ENCODE measurements around the gene REPIN1.
A peak's percentile ranks its signal among the peaks of the same experiment; 100 is the strongest.

The REPIN1 gene

GRCh38 chr7:150407588-150408392 lies 39.2 kb downstream of the REPIN1 start:
- DNase-seq (ENCODE audit: low read depth): no peak

- DNase-seq (ENCODE audit: low read depth): no peak
Measured at GRCh38 chr7:150408393-150409299, 40.0 kb downstream of the REPIN1 start.

- DNase-seq (ENCODE audit: low read depth): no peak
Measured at GRCh38 chr7:150409300-150410030, 40.8 kb downstream of the REPIN1 start.

GRCh38 chr7:150410131-150410530 lies 41.5 kb downstream of the REPIN1 start:
- DNase-seq (ENCODE audit: low read depth): no peak

- DNase-seq (ENCODE audit: low read depth): no peak
Measured at GRCh38 chr7:150410680-150411346, 42.2 kb downstream of the REPIN1 start.

DNA sequence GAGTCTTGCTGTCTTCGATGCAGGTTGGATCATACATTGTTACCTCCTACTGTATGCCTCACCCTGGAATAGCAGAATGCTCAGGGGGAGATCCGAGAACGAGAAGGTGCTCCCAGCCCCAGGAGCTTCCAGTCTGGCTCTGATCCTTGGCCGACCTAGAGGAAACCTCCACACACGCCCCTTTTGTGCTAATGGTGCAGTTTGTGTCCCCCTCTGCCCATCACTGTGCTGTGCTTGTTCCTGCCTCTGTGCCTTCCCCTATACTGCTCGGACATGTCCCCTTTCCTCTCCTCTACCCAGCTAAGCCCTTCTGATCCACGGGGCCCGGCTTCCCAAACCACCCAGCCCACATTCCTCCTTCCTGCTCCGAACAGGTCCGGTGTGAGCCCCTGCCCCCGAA lies 43.0 kb downstream of the REPIN1 start:
- no peak for DNase-seq (ENCODE audit: low read depth)

DNA sequence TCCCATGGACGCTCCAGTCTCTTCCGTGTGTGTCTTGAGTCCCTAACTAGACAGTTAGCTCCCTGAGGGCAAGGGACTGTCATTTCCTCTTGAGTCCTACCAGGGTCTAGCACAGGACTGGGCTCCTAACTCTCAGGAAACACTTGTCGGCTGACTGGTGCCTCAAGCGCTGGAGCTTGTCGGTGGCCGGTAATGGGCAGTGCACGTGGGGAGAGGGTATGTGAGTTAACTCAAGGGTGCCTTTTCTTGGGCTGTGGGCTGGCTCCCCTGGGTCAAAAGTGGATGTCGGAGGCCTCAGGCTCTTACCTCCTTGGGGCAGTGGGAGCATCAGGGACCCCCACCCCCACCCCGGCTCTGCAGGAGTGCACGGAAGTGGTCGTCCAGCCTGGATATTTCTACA lies 43.4 kb downstream of the REPIN1 start:
- DNase-seq (ENCODE audit: low read depth): no peak

DNA sequence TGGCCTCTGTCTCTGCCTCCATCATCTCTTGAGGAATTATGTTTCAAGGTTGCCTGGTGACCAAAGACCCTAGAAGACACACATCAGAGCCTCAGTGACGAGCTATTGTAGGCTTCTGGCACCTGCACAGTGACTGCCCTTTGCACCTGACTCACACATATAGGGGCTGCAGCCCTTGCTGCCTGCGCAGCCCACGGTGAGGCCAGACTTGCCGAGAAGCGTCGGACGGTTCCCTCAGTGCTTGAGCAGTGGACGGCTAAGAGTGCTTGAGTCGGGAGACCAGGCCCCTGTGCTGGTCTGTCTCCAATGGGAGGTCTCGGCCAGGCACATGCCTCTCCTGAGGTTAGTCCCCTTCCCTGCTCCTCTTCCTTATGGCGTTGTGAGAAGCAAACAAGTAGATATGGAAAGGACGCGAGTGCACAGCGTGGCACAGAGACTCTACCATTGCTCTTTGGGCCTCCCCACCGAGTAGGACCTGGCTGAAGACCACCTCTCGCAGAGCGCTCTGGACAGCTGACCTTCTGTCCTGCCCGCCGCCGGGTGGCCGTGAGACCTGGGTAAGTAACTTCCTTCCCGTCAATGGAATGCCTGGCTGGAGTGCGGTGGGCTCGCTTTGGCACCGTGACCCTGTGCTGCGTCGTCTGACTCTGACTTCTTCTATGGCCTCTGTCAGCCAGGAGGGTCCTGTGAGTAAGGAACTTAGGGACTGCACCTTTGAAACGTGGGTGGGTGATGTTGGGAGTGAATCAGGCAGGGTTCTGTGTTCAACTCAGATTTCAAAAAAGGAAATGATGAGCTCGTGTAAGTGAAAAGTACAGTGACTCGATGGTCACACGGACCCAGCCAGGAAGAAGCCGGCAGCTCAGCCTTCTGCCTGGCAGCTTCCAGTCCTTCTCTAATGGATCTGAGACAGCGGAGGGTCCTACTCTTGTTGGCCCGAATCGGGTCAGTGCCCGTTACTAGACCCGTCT lies 44.2 kb downstream of the REPIN1 start:
- no peak for DNase-seq (ENCODE audit: low read depth)

DNA sequence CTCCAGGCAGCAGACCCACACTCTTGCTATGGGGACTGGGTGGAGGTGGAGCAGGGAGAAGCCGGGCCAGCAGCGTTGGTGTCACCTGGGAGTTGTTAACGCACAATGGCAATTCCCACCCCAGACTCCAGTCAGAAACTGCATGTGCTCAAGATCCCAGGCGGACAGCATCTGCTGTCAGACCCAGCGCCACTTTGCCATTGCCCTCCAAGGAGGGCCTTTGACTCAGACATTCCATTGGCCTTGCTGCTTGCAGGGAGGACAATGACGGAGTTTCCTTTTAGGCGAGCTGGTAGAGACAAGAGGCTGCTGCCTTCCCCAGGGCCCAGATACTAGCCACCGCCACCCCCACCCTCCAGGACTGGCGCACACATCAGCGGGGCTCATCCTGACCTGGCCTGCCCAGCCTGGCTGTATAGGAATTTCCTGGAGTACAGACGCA lies 45.0 kb downstream of the REPIN1 start:
- no peak for DNase-seq (ENCODE audit: low read depth)

DNA sequence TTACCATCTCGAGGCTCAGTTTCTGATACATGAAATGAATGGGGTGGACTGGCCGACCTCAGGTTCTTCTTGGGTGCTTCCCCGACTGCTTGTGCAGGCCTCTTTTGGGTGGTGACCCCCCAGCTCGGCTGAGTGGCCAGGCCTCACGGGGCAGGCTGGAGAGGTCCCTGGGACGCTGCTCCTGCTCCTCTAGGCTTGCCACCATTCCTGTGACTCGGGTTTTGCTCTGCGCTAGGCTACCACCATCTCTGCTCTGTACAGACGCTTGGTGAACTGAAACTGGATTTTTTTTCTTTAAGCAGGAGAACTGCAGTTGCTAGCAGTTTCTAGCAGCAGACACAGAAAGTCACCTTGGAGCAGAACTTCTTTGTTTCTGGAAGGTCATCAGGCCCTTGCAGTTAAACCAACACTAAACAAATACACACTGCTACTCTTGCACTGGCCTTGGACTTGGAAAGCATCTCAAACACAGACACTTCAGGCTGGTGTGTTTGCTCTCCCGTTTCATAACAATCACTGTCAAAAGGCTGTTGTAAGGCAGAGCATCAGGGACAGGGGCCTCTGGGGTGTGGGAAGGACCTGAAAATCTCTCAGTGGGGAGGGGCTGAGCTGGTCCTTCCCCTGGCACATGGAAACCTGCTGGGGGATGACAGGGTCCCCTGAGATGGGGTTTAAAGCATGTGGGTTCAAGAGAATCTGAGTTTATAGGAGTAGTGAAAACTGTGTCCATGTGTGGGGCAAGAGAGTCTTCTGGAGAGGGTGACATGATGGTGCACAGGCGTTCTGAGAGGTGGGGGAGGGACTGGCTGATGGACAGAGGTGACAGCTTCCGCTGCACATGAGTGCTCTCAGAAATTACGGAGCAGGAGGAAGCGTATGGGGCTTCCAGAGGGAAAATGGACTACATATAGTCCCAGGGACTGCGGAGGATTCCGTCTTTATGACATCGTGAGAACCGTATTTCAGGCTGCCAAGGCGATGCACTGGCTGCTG lies 46.8 kb downstream of the REPIN1 start:
- DNase-seq (ENCODE audit: low read depth): no peak

DNA sequence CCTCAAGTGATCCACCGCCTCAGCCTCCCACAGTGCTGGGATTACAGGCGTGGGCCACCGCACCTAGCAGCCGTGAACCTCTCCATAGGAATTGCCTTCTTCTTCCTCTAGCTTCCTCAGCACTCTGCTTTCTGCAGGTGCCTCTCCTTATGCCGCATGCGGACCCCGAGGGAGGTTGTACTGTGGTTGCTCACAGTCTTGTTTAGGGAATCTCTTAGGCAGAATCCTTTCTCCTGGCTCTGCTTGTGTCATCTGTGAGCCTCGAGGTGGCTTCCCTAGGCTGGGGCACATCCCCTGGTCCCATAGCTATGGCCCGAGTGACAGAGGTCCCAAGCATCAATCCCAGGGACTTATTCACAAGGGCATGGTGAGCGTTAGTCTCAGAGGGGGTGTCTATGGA lies 48.6 kb downstream of the REPIN1 start:
- no peak for DNase-seq (ENCODE audit: low read depth)

GRCh38 chr7:150417863-150418262 lies 49.2 kb downstream of the REPIN1 start:
- DNase-seq (ENCODE audit: low read depth): no peak

DNA sequence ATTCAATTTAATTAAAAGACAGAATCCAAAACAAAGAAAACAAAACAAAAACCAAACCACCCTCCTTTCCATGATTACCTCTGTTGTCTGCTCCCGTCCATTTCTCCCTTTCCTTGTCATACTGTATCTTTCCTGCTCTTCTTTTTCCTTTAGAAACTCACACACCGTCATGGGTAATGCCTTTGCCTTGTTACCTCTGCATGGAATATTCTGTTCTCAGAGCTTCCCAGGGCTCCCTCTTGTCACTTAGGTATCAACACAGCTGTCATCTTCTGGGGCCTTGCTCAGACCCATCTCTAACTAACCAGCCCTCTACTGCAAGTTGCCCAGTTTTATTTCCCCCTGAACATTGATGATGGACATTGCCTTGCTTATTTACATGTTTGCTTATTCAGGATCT lies 51.6 kb downstream of the REPIN1 start:
- DNase-seq (ENCODE audit: low read depth): no peak

GRCh38 chr7:150420987-150421674 lies 52.5 kb downstream of the REPIN1 start:
- DNase-seq (ENCODE audit: low read depth): peak; percentile 77

DNA sequence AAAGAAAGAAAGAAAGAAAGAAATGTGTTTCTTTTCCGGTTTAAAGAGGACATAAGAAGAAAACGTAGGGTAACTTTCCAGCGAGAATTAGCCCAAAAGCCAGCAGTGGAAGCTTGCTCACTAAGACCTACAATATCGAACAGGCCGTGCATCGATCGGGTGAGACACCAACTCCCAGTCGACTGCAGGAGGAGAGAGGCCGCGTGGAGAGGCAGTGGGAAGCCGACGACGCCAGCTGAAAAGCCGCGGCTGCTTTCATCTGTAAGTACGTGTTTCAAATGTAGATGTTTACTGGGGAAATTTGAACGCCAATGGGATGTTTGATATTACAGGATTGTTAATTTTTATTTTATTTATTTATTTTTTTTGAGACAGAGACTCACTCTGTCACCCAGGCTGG lies 53.2 kb downstream of the REPIN1 start:
- DNase-seq (ENCODE audit: low read depth): no peak

Measured in stimulated activated CD8-positive, alpha-beta memory T cell treated with anti-CD3 and anti-CD28 coated beads, Interleukin-12 subunit alpha, Interleukin-12 subunit beta, amount 100 ng/mL, for 1 hour (primary cell).